Ascending aorta (tissue), 2 donors: ENCODE results near the gene UBE2R2. TPM values are rescaled to one million over a fixed set of nuclear protein-coding genes. Genes with fewer than 3 reads are reported as not detected.
A peak's percentile ranks its signal among the peaks of the same experiment; 100 is the strongest.

Source experiments
- DNase-seq, 2 donors: peaks; one replicate each; pipeline ENCODE4 v3.0.0-alpha.2; 2019; ENCODE audit warnings: low spot score in 2 of 2
- H3K27ac ChIP-seq, 2 donors: fragments of 200-600 bp; sonication (generic); one replicate each; pipeline ENCODE4 v1.5.1; 2016 to 2017; ENCODE audit warnings: mild to moderate bottlenecking in 1 of 2
- H3K27me3 ChIP-seq: fragments of 200-600 bp; sonication (generic); one replicate; pipeline ENCODE4 v1.5.1; 2017
- H3K36me3 ChIP-seq, 2 donors: fragments of 200-600 bp; sonication (generic); one replicate each; pipeline ENCODE4 v1.5.1; 2016
- H3K4me1 ChIP-seq, 2 donors: fragments of 200-600 bp; sonication (generic); one replicate each; pipeline ENCODE4 v1.5.1; 2016 to 2017; ENCODE audit warnings: mild to moderate bottlenecking in 1 of 2
- H3K4me3 ChIP-seq, 2 donors: fragments of 200-600 bp; sonication (generic); one replicate each; pipeline ENCODE4 v1.5.1; 2016 to 2017; ENCODE audit warnings: mild to moderate bottlenecking in 1 of 2
- H3K9me3 ChIP-seq, 2 donors: fragments of 200-600 bp; sonication (generic); one replicate each; pipeline ENCODE4 v1.5.1; 2016
- intact Hi-C: fragments of 100-400 bp; cut with DNase I; formaldehyde crosslinking; loops from one replicate; pipeline ENCODE4 v1.15.1; 2023
- total RNA-seq: library from RNA; depleted of rRNA; stranded (reverse); fragments of >200 nt; gene quantifications from one replicate; pipeline ENCODE4 v1.1.0, GENCODE V29; 2016
- TF ChIP-seq, protein P1 (sequence below), 3 experiments: fragments of 200-600 bp in 2 of 3; fragments of 450-650 bp in 1 of 3; sonication (generic) in 2 of 3; IDR thresholded peaks; one replicate each; pipeline ENCODE4 v1.5.1; 2016 to 2019; ENCODE audit warnings: antibody characterized with exemption in 3 of 3, mild to moderate bottlenecking in 1 of 3, moderate library complexity in 1 of 3

UBE2R2 gene
- total RNA-seq, 1 donor from 2014 or later: 7.2 TPM

DNA sequence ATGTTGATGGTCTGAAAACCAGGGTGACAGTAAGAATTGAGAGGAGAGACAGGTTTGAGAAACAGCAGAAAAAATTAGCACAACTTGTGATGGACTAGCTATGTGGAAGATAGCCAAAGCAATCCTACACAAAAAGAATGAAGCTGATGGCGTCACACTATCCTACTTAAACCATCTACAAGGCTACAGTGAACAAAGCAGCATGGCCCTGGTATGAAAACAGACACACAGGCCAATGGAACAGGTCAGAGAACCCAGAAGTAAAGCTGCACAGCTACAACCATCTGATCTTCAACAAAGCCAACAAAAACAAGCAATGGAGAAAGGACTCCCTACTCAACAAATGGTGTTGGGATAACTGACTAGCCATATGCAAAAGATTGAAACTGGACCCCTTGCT lies 7.5 kb upstream of the UBE2R2 start:
- DNase-seq: no peak
- H3K9me3 ChIP-seq: no peaks in the 10 kb centered on the region
- no peaks in the 10 kb centered on the region for H3K27me3 ChIP-seq
- no peak overlapping the region for H3K4me3 ChIP-seq
- no peak overlapping the region for H3K27ac ChIP-seq
- intact Hi-C loops: no loop called here
- no peaks in the 10 kb centered on the region for H3K36me3 ChIP-seq
- TF ChIP-seq, protein P1, sequence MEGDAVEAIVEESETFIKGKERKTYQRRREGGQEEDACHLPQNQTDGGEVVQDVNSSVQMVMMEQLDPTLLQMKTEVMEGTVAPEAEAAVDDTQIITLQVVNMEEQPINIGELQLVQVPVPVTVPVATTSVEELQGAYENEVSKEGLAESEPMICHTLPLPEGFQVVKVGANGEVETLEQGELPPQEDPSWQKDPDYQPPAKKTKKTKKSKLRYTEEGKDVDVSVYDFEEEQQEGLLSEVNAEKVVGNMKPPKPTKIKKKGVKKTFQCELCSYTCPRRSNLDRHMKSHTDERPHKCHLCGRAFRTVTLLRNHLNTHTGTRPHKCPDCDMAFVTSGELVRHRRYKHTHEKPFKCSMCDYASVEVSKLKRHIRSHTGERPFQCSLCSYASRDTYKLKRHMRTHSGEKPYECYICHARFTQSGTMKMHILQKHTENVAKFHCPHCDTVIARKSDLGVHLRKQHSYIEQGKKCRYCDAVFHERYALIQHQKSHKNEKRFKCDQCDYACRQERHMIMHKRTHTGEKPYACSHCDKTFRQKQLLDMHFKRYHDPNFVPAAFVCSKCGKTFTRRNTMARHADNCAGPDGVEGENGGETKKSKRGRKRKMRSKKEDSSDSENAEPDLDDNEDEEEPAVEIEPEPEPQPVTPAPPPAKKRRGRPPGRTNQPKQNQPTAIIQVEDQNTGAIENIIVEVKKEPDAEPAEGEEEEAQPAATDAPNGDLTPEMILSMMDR (IDR thresholded peaks at IDR 0.05): no peak
- peaks cover 0 to 5% of the 10 kb centered on the region in 2 donors for H3K4me1 ChIP-seq

DNA sequence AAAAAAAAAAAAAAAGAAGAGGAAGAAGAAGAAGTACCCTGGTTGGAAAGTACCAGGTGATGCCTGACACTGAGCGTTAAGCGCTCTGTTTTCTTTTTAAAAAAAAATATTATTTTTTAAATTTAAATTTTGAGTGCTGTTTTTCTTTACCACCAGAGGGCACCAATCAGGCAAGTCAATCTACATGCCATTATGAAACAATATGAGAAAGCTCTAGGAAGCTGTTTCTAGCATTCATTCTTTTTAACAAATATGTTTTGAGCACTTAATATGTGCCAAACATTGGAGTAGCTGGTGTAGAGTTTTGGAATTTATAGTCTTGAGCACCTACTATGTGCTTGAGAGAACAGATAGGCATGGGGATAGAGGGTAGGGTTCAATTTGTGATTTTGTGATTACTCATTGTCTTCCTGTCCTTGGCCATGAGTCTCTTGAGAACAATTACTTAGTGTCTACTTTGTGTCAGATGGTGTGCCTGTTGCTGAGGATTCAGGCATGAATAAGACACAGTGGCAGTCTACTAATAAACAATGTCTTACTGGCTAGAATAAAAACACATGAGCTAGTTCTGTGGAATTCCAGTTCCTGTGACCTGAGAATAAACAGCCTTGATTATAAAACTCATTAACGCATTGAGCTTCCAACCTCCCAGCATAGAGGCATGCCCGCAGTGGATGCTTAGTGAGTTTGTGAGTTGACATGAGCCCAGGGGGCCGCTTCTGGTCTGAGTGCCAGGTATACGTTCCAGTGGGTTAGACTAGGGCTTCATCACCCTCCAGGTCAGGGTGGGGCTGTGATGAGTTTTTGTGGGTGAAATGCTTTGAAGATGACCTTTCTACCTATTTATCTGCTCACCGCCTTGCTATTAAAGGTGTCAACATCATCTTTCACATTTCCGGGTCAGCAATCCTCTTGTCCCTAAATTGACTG lies 3.0 kb upstream of the UBE2R2 start:
- TF ChIP-seq, protein P1 (IDR thresholded peaks at IDR 0.05): peak; percentile 41 to 84 (median 61)
- intact Hi-C loops: loop anchor here (1.0 to 10.0 kb wide), 5 partner anchors 38 to 1181 kb away; partner anchors contain the start of genes NFX1, UBAP1 and UBAP2
- Histone ChIP-seq H3K36me3 (no peaks in the 10 kb centered on the region), H3K27me3 (no peaks in the 10 kb centered on the region), H3K4me3 (no peak overlapping the region), H3K27ac (peak overlapping the region; percentile 16 to 23), H3K9me3 (no peaks in the 10 kb centered on the region), H3K4me1 (peaks cover 0 to 11% of the 10 kb centered on the region in 2 donors)
- no peak for DNase-seq

DNA sequence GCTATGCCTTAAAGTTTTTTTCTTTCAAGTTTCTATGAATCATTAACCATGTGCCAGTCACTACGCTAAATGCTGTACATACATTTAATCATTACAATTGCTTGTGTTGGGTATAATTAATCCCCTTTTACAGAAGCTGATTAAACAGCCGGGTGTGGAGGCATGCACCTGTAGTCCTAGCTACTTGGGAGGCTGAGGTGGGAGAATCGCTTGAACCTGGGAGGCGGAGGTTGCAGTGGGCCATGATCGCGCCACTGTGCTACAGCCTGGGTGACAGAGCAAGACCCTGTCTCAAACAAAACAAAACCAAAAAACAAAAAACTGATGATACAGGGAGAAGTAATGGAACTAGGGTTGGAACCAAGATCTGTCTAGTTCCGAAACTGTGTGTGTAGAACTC lies 1.2 kb upstream of the UBE2R2 start:
- Histone ChIP-seq H3K4me1 (peaks cover 0 to 21% of the 10 kb centered on the region in 2 donors), H3K4me3 (no peak overlapping the region), H3K27ac (peak overlapping the region; percentile 99 to 100), H3K27me3 (no peaks in the 10 kb centered on the region), H3K36me3 (no peaks in the 10 kb centered on the region), H3K9me3 (no peaks in the 10 kb centered on the region)
- intact Hi-C loops: loop anchor here (1.0 to 10.0 kb wide), 7 partner anchors 21 to 1179 kb away; partner anchors contain the start of genes NFX1, UBAP1 and UBAP2
- TF ChIP-seq, protein P1 (IDR thresholded peaks at IDR 0.05): no peak
- no peak for DNase-seq

DNA sequence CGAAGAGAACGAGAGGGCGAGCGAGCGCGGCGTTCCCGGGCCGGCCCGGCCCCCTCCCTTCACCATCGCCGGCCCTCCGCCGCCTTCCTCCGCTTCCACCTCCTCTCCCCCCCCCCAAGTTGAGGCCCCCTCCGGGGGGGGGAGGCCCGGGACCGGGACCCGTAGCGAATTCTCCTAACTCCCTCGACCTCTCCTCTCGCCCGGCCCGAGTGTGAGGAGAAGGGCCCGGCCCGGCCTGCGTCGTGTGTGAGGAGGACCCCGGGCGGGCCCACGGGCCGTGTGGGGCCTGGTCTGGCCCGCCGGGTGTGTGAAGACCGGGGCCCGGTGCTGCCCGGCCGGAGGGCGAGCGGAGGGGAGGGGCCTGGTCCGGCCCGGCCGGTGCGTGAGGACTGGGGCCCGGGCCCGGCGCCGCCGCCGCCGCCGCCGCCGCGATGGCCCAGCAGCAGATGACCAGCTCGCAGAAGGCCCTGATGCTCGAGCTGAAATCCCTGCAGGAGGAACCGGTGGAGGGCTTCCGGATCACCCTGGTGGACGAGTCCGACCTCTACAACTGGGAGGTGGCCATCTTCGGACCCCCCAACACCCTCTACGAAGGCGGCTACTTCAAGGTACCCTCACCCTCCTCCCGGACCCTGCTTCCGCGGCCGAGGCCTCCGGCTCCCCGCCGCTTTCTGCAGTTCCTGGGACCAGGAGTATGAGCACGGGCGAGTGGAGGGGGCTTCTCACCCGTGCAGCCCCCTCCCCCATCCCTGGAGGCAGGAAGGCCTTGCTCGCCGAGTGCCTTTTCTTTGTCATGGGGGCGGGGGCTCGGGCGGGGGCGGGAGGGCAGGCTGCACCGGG lies 587 bp downstream of the UBE2R2 start:
- Histone ChIP-seq H3K4me3 (peak overlapping the region; percentile 85 to 95), H3K9me3 (no peaks in the 10 kb centered on the region), H3K36me3 (no peaks in the 10 kb centered on the region), H3K27ac (peak overlapping the region; percentile 99 to 100), H3K4me1 (peaks cover 0 to 28% of the 10 kb centered on the region in 2 donors), H3K27me3 (no peaks in the 10 kb centered on the region)
- DNase-seq: peak in 1 of 2 donors; percentile 72
- TF ChIP-seq, protein P1 (IDR thresholded peaks at IDR 0.05): peak; percentile 8 to 21 (median 12)
- intact Hi-C loops: loop anchor here (5.0 to 10.0 kb wide), 6 partner anchors 105 to 1177 kb away; partner anchors contain the start of genes NFX1, UBAP1 and UBAP2

DNA sequence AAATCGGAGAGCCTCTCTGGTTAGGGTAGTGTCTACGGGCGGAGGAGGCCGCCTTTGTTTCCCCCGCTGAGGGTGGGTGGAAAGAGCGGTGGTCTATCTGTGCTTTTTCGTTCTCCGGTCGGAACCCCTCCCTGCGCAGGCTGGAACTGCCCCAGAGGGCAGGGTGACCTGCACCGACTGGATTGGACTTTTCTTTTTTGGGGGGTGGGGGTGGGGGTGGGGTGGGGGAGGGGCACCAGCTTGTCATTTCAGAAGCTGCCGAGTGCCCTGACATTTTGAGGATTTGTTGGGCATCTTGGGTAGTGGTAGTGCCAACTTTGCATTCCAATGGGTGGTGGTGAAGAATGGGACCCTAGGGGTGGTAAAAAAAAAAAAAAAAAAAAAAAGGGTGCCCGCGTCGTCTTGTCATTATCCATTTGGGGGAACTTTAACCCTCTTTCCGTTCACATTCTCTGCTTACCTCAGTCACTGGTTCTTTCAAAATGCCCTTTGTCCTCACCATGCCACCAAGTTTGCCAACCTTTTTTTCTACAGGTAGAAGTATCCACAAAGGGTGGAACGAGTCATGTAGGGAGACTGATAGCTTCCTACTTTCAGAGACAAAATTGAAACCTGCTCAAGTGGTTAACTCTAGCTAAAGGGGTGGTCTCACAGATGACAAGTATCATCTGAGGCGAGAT lies 1.3 kb downstream of the UBE2R2 start:
- peak overlapping the region; percentile 99 to 100 for H3K27ac ChIP-seq
- DNase-seq: no peak
- peak overlapping the region; percentile 85 to 95 for H3K4me3 ChIP-seq
- H3K27me3 ChIP-seq: no peaks in the 10 kb centered on the region
- no peaks in the 10 kb centered on the region for H3K36me3 ChIP-seq
- TF ChIP-seq, protein P1 (IDR thresholded peaks at IDR 0.05): no peak
- no peaks in the 10 kb centered on the region for H3K9me3 ChIP-seq
- H3K4me1 ChIP-seq: peaks cover 0 to 28% of the 10 kb centered on the region in 2 donors
- intact Hi-C loops: loop anchor here (5.0 to 10.0 kb wide), 6 partner anchors 104 to 1176 kb away; partner anchors contain the start of genes NFX1, UBAP1 and UBAP2
